ENCODE results near the gene ZPR1.

DNA sequence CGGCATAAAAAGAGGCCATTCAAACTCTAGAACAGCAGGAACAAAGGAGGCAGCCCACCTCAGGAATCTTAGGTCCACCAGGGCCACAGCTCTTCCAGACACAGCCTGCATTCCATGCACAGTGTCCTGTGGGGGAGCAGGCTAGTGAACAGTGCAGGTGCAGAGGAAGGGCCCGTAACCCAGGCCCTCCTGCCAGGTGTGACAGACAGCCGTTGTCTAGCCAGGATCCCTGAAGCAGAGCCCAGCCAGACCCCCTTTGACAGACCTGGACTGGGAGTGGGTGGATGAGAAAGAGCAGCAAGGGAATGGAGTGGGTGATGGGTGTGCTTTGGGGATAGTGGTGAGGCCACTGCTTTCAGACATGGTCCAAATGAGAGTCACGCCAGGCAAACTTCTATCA, 1.2 kb upstream of the ZPR1 start:
- TF ChIP-seq EZH2 (IDR thresholded peaks at IDR 0.05) (no peak), POLR2AphosphoS5 (IDR thresholded peaks at IDR 0.05; ENCODE audit: borderline replicate concordance, low read depth, low read length) (no peak), FOXP2 (optimal IDR thresholded peaks at IDR 0.05; ENCODE audit: control extremely low read depth, extremely low read length, insufficient read depth) (no peak)

Measured in SK-N-MC (cell line).